Stimulated activated naive CD8-positive, alpha-beta T cell treated with anti-CD3 and anti-CD28 coated beads, Interleukin-15, amount 100 ng/mL, for 72 hours (primary cell): Measurements from ENCODE around the gene CELA2B.
"Not testable (repeated sequence)": the region's sequence is repeated elsewhere in the genome, so short reads cannot be mapped to it uniquely, and the experiment has no call there.

Source experiments
- ATAC-seq: fragments of 150-1000 bp; cut with Tn5 transposase; 2 replicates; pipeline ENCODE4 v1.10.0; 2021; ENCODE audit warnings: mild to moderate bottlenecking, moderate library complexity
- DNase-seq, 2 donors: peaks; one replicate each; pipeline ENCODE4 v3.0.0; 2021 to 2022
- H3K27ac Mint-ChIP-seq, 2 donors: one replicate each; pipeline ENCODE4 v1.8.0; 2022; ENCODE audit warnings: mild to moderate bottlenecking in 2 of 2, mixed read lengths in 2 of 2, moderate library complexity in 2 of 2
- H3K27me3 Mint-ChIP-seq: one replicate; pipeline ENCODE4 v1.8.0; 2022; ENCODE audit warnings: mixed read lengths
- H3K4me1 Mint-ChIP-seq: one replicate; pipeline ENCODE4 v1.8.0; 2022; ENCODE audit warnings: mild to moderate bottlenecking, mixed read lengths
- H3K4me3 Mint-ChIP-seq, 2 donors: one replicate each; pipeline ENCODE4 v1.8.0; 2022; ENCODE audit warnings: mild to moderate bottlenecking in 2 of 2, mixed read lengths in 2 of 2, moderate library complexity in 1 of 2
- H3K9me3 Mint-ChIP-seq, 2 donors: one replicate each; pipeline ENCODE4 v1.8.0; 2022; ENCODE audit warnings: mixed read lengths in 2 of 2

The CELA2B gene

DNA sequence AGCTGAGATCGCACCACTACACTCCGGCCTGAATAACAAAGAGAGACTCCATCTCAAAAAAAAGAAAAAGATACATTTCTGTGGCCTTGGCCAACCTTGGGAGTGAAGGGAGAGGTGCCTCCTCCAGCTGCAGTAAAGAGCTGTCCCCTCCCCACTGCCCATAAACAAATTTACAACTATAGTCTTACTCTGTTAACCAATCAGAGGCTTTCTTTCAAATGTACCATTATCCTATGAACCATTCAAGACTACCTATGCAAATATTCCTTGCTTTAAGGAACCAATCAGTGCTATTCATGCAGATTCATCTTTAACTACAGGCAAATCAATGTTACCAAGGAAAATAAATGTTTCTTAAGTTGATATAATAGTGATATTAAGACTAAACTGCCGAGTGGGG, 1.0 kb downstream of the CELA2B start:
- no peaks in the 10 kb centered on the region for H3K9me3 Mint-ChIP-seq
- DNase-seq (no peak), ATAC-seq (no peak)
- H3K4me1 Mint-ChIP-seq: no peaks in the 10 kb centered on the region
- H3K4me3 Mint-ChIP-seq: no peak overlapping the region
- no peak overlapping the region for H3K27ac Mint-ChIP-seq
- H3K27me3 Mint-ChIP-seq: no peaks in the 10 kb centered on the region

DNA sequence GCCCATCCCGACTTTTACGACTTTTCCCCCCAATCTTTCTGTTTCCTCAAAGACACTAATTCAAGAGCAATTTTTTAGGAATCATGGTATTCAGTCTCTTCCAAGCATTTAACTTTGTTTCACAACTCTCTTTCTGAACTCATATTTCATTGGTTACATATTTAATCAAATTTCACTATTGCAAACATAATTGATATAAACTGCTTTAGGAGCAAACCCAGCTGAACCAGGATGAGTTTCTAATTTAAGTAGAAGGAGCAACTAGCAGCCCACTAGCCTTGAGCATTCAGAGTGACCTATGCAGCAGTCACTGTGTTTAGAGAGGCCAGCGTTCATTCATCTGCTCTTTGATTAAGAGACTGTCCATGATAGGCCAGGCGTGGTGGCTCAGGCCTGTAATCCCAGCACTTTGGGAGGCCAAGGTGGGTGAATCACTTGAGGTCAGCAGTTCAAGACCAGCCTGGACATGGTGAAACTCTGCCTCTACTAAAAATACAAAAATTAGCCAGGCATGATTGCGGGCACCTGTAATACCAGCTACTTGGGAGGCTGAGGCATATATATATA, 1.8 kb downstream of the CELA2B start:
- DNase-seq: no peak
- Mint-ChIP-seq H3K4me3 (no peak overlapping the region), H3K27me3 (no peaks in the 10 kb centered on the region), H3K27ac (no peak overlapping the region), H3K9me3 (no peaks in the 10 kb centered on the region), H3K4me1 (no peaks in the 10 kb centered on the region)
- ATAC-seq: no peak

- Mint-ChIP-seq H3K9me3 (no peaks in the 10 kb centered on the region), H3K4me1 (no peaks in the 10 kb centered on the region), H3K27me3 (no peaks in the 10 kb centered on the region), H3K4me3 (no peak overlapping the region), H3K27ac (no peak overlapping the region)
- ATAC-seq (no peak), DNase-seq (no peak)
Measured at GRCh38 chr1:15479654-15480347, 3.9 kb downstream of the CELA2B start.

- ATAC-seq, H3K27ac Mint-ChIP-seq, DNase-seq, H3K9me3 Mint-ChIP-seq, H3K4me1 Mint-ChIP-seq, H3K4me3 Mint-ChIP-seq, H3K27me3 Mint-ChIP-seq: not testable (repeated sequence)
Measured at GRCh38 chr1:15482455-15482854, 6.6 kb downstream of the CELA2B start.

- DNase-seq, H3K4me3 Mint-ChIP-seq, H3K27me3 Mint-ChIP-seq, H3K9me3 Mint-ChIP-seq, ATAC-seq, H3K4me1 Mint-ChIP-seq, H3K27ac Mint-ChIP-seq: not testable (repeated sequence)
Measured at GRCh38 chr1:15482983-15483543, 7.2 kb downstream of the CELA2B start.

DNA sequence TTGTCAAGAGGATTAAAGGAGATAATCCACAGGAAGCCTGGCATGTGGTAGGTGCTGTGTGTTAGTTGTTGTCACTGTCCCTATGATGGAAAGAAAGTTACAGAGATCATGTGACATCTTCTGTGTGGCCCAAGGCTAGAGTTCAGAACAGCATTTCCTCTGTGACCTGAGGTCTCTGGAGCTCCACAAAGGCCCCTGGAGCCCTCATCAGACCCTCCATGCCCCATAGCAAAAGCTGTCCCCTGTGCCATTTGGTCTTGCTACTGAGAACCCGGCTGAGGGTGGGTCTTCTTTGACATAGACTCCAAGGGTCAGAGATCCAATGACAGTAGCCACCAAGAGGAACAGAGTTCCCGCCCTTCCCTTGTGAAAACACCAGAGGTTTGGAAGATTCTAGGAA, 8.1 kb downstream of the CELA2B start:
- Mint-ChIP-seq H3K4me3 (no peak overlapping the region), H3K27me3 (no peaks in the 10 kb centered on the region), H3K27ac (no peak overlapping the region), H3K4me1 (no peaks in the 10 kb centered on the region), H3K9me3 (no peaks in the 10 kb centered on the region)
- ATAC-seq (no peak), DNase-seq (no peak)

GRCh38 chr1:15484443-15484842, 8.5 kb downstream of the CELA2B start:
- DNase-seq, H3K4me3 Mint-ChIP-seq, H3K9me3 Mint-ChIP-seq, H3K27ac Mint-ChIP-seq, ATAC-seq, H3K27me3 Mint-ChIP-seq, H3K4me1 Mint-ChIP-seq: not testable (repeated sequence)

GRCh38 chr1:15485636-15486035, 9.7 kb downstream of the CELA2B start:
- no peaks in the 10 kb centered on the region for H3K27me3 Mint-ChIP-seq
- H3K9me3 Mint-ChIP-seq: no peaks in the 10 kb centered on the region
- H3K4me1 Mint-ChIP-seq: no peaks in the 10 kb centered on the region
- no peak for ATAC-seq
- no peak for DNase-seq
- no peak overlapping the region for H3K27ac Mint-ChIP-seq
- no peak overlapping the region for H3K4me3 Mint-ChIP-seq

- not testable (repeated sequence) for DNase-seq, H3K9me3 Mint-ChIP-seq, H3K4me3 Mint-ChIP-seq, H3K4me1 Mint-ChIP-seq, H3K27me3 Mint-ChIP-seq, ATAC-seq
- peak overlapping the region in 1 of 2 donors; percentile 54 for H3K27ac Mint-ChIP-seq
Measured at GRCh38 chr1:15486844-15487610, 11.1 kb downstream of the CELA2B start.

DNA sequence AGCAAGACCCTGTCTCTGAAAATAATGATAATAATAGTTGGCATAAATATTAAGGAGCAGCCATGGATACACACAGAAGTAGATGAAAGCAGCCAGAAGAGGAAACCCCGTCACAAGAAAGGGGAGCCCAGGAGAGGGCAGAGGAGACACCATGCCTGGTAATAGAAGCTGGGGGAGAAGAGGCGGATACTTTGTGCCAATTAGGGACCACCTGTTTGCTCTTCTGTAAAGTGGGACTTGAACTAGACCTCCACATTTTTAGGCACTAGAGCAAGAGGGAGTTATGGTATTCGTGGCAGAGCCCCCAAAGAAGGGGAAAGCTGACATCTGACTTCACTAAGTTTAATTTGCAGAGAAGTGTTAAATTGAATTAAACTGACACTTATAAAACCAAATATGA, 12.5 kb downstream of the CELA2B start:
- no peak for ATAC-seq
- DNase-seq: no peak
- H3K27me3 Mint-ChIP-seq: no peaks in the 10 kb centered on the region
- no peak overlapping the region for H3K27ac Mint-ChIP-seq
- peaks cover 5% of the 10 kb centered on the region for H3K4me1 Mint-ChIP-seq
- no peaks in the 10 kb centered on the region for H3K9me3 Mint-ChIP-seq
- H3K4me3 Mint-ChIP-seq: no peak overlapping the region

DNA sequence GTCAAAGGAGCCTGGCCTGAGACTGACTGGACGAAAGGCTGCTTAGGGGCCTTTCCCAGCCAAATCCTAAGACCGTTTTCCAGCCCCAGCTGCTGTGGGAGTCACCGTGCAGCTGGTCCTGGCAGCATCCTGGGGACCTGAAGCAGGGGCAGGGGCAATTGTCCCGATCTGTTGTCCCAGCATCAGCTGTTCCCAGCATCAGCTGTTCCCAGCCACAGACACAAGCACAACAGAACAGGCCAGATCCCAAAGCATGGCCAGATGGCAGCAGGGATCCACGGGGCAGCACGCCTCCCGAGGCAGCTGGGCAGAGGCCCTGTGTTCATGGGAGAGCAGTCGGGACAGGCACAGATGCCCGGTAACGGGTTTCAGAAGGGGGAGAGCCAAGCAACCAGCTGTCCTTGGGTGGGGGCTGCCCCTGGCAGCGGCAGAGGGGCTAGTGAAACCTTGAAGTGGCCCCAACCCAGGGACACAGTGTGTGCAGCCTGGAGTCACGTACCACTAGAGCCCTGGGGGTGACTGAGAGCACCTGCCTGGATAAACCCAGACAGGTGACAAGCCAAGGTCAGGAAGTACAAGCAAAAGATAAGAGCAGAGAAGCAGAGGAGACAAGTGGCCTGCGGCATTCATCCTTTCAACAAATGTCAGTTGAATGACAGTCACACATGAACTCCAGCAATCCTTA, 13.3 kb downstream of the CELA2B start:
- DNase-seq: no peak
- Mint-ChIP-seq H3K27me3 (no peaks in the 10 kb centered on the region), H3K27ac (no peak overlapping the region), H3K4me3 (no peak overlapping the region), H3K9me3 (no peaks in the 10 kb centered on the region), H3K4me1 (peaks cover 5% of the 10 kb centered on the region)
- ATAC-seq: no peak

- not testable (repeated sequence) for H3K4me3 Mint-ChIP-seq, H3K9me3 Mint-ChIP-seq, H3K4me1 Mint-ChIP-seq, DNase-seq, H3K27me3 Mint-ChIP-seq, H3K27ac Mint-ChIP-seq
- peak; percentile 54 for ATAC-seq
Measured at GRCh38 chr1:15491010-15491409, 15.1 kb downstream of the CELA2B start.

- Mint-ChIP-seq H3K27ac (peak overlapping the region in 1 of 2 donors; percentile 48), H3K27me3 (no peaks in the 10 kb centered on the region), H3K9me3 (no peaks in the 10 kb centered on the region), H3K4me1 (peaks cover 5% of the 10 kb centered on the region), H3K4me3 (no peak overlapping the region)
- no peak for ATAC-seq
- DNase-seq: no peak
Measured at GRCh38 chr1:15492596-15492995, 16.7 kb downstream of the CELA2B start.

- Mint-ChIP-seq H3K4me1 (peaks cover 5% of the 10 kb centered on the region), H3K27me3 (no peaks in the 10 kb centered on the region), H3K9me3 (no peaks in the 10 kb centered on the region), H3K27ac (no peak overlapping the region), H3K4me3 (no peak overlapping the region)
- ATAC-seq (no peak), DNase-seq (no peak)
Measured at GRCh38 chr1:15493869-15494390, 18.0 kb downstream of the CELA2B start.
